H1 (cell line): ENCODE data around the gene ACTG1. TPM values are rescaled to one million over a fixed set of nuclear protein-coding genes. Genes with fewer than 3 reads are reported as not detected.

Source experiments
- CTCF ChIA-PET: fragments of 300-600 bp; sonication (Branson Sonifier 250); formaldehyde crosslinking; loops from one replicate; lab custom pipeline; 2021; ENCODE audit not compliant: partially characterized antibody; lab: Charles Lee
- POLR2A ChIA-PET: fragments of 300-600 bp; sonication (Branson Sonifier 250); formaldehyde crosslinking; loops from one replicate; lab custom pipeline; 2021; ENCODE audit warnings: inconsistent platforms; ENCODE audit not compliant: partially characterized antibody; lab: Charles Lee
- DNase-seq, 2 experiments: peaks; one replicate each; pipeline versions ENCODE4 v3.0.0 to v3.0.0-alpha.2; 2010 to 2022; ENCODE audit warnings: low spot score in 2 of 2, low read depth in 1 of 2, mixed read lengths in 1 of 2
- FAIRE-seq: peaks from 2 replicates; lab custom pipeline; 2011; peaks lifted over from hg19 to GRCh38; lab: Jason Lieb, UNC
- H2AFZ ChIP-seq: 2 replicates; pipeline ENCODE4 v1.8.1; 2012; ENCODE audit warnings: low read length, inconsistent platforms
- H2AK5ac ChIP-seq: 2 replicates; pipeline ENCODE4 v1.6.1; 2013; ENCODE audit warnings: low read depth, low read length
- H2BK120ac ChIP-seq: replicated peaks from 2 replicates; pipeline ENCODE3; 2013; ENCODE audit warnings: low read depth, low read length, inconsistent platforms
- H2BK12ac ChIP-seq: 2 replicates; pipeline ENCODE4 v1.6.1; 2013; ENCODE audit warnings: low read depth, low read length
- H2BK15ac ChIP-seq: 2 replicates; pipeline ENCODE4 v1.6.1; 2013; ENCODE audit warnings: low read length
- H2BK20ac ChIP-seq: 2 replicates; pipeline ENCODE4 v1.6.1; 2013; ENCODE audit warnings: low read length
- H2BK5ac ChIP-seq: 2 replicates; pipeline ENCODE4 v1.6.1; 2013; ENCODE audit warnings: low read depth, low read length
- H3K14ac ChIP-seq: 2 replicates; pipeline ENCODE4 v1.6.1; 2013; ENCODE audit warnings: inconsistent platforms; ENCODE audit not compliant: insufficient read length
- H3K18ac ChIP-seq: 2 replicates; pipeline ENCODE4 v1.6.1; 2013; ENCODE audit warnings: low read length; ENCODE audit errors: extremely low read depth
- H3K23ac ChIP-seq: 2 replicates; pipeline ENCODE4 v1.6.1; 2013; ENCODE audit warnings: inconsistent platforms; ENCODE audit not compliant: insufficient read length
- H3K23me2 ChIP-seq: 2 replicates; pipeline ENCODE4 v1.6.1; 2013; ENCODE audit warnings: low read depth, low read length
- H3K27ac ChIP-seq: 2 replicates; pipeline ENCODE4 v1.6.1; 2011; ENCODE audit warnings: low read depth, low read length, inconsistent platforms
- H3K27me3 ChIP-seq, 4 experiments: replicated peaks in 1 of 4; 1 replicate in 1 of 4; 2 replicates in 3 of 4; pipeline versions ENCODE4 v1.6.1 to v1.8.1; 2011 to 2013; ENCODE audit warnings: low read length in 3 of 4, mild to moderate bottlenecking in 3 of 4, inconsistent platforms in 2 of 4, mixed read lengths in 2 of 4, moderate library complexity in 1 of 4; ENCODE audit not compliant: control insufficient read depth in 3 of 4, insufficient read depth in 3 of 4; ENCODE audit errors: extremely low read depth in 1 of 4
- H3K36me3 ChIP-seq, 4 experiments: 2 replicates each; pipeline versions ENCODE4 v1.6.1 to v1.8.1; 2011 to 2013; ENCODE audit warnings: mild to moderate bottlenecking in 4 of 4, low read length in 3 of 4, moderate library complexity in 2 of 4, control low read depth in 1 of 4, inconsistent platforms in 1 of 4; ENCODE audit not compliant: insufficient read depth in 4 of 4, control insufficient read depth in 2 of 4
- H3K4ac ChIP-seq: replicated peaks from 2 replicates; pipeline ENCODE3; 2013; ENCODE audit warnings: low read length, low read depth, mixed read lengths, inconsistent platforms; ENCODE audit not compliant: insufficient read length
- H3K4me1 ChIP-seq, 4 experiments: replicated peaks in 1 of 4; 1 replicate in 1 of 4; 2 replicates in 3 of 4; pipeline versions ENCODE4 v1.6.1 to v1.8.1; 2011 to 2013; ENCODE audit warnings: low read length in 3 of 4, inconsistent platforms in 2 of 4, mixed read lengths in 1 of 4; ENCODE audit not compliant: insufficient read depth in 4 of 4, control insufficient read depth in 3 of 4
- H3K4me2 ChIP-seq, 2 experiments: 2 replicates each; pipeline versions ENCODE4 v1.6.1 to v1.8.1; 2011 to 2013; ENCODE audit warnings: low read depth in 2 of 2, low read length in 2 of 2, control low read depth in 1 of 2, inconsistent platforms in 1 of 2, mild to moderate bottlenecking in 1 of 2; ENCODE audit not compliant: insufficient read depth in 1 of 2
- H3K4me3 ChIP-seq, 4 experiments: fragments of 200-600, 300-600 bp in 1 of 4; sonication (generic), shearing (Covaris generic), sonication (Bioruptor Twin) in 1 of 4; 2 replicates each; pipeline versions ENCODE4 v1.5.1 to v1.8.1; 2011 to 2016; ENCODE audit warnings: low read length in 4 of 4, low read depth in 3 of 4, control low read depth in 2 of 4, inconsistent platforms in 2 of 4, mild to moderate bottlenecking in 2 of 4, mixed read lengths in 1 of 4, moderate library complexity in 1 of 4; ENCODE audit not compliant: insufficient read depth in 2 of 4; ENCODE audit errors: extremely low read depth in 1 of 4
- H3K56ac ChIP-seq: replicated peaks from 2 replicates; pipeline ENCODE3; 2013; ENCODE audit warnings: low read depth, mild to moderate bottlenecking, mixed read lengths, low read length, inconsistent platforms; ENCODE audit not compliant: insufficient read length
- H3K79me1 ChIP-seq: 2 replicates; pipeline ENCODE4 v1.6.1; 2013; ENCODE audit warnings: low read depth, low read length, control low read depth
- H3K79me2 ChIP-seq, 2 experiments: 2 replicates each; pipeline versions ENCODE4 v1.6.1 to v1.8.1; 2012 to 2013; ENCODE audit warnings: low read length in 2 of 2, mild to moderate bottlenecking in 2 of 2, inconsistent platforms in 1 of 2; ENCODE audit not compliant: insufficient read depth in 2 of 2, control insufficient read depth in 1 of 2
- H3K9ac ChIP-seq, 4 experiments: replicated peaks in 1 of 4; 1 replicate in 1 of 4; 2 replicates in 3 of 4; pipeline versions ENCODE4 v1.6.1 to v1.8.1; 2011 to 2013; ENCODE audit warnings: low read depth in 3 of 4, low read length in 3 of 4, control low read depth in 2 of 4, mild to moderate bottlenecking in 2 of 4, moderate library complexity in 2 of 4, inconsistent platforms in 1 of 4; ENCODE audit errors: extremely low read depth in 1 of 4
- H3K9me3 ChIP-seq, 2 experiments: 2 replicates each; pipeline versions ENCODE4 v1.6.1 to v1.8.1; 2012 to 2013; ENCODE audit warnings: mild to moderate bottlenecking in 2 of 2, moderate library complexity in 2 of 2, control low read depth in 1 of 2, inconsistent platforms in 1 of 2, low read depth in 1 of 2, low read length in 1 of 2, mixed read lengths in 1 of 2; ENCODE audit not compliant: insufficient read depth in 2 of 2
- H4K20me1 ChIP-seq, 2 experiments: replicated peaks in 1 of 2; 2 replicates each; pipeline versions ENCODE3 to v1.8.1; 2011 to 2013; ENCODE audit warnings: inconsistent platforms in 2 of 2, low read length in 2 of 2, mild to moderate bottlenecking in 1 of 2; ENCODE audit not compliant: insufficient read depth in 2 of 2, control insufficient read depth in 1 of 2
- H4K5ac ChIP-seq: 2 replicates; pipeline ENCODE4 v1.6.1; 2013; ENCODE audit warnings: low read length, low read depth, mixed read lengths, inconsistent platforms; ENCODE audit not compliant: insufficient read length
- H4K8ac ChIP-seq: 2 replicates; pipeline ENCODE4 v1.8.0; 2013; ENCODE audit warnings: mild to moderate bottlenecking, moderate library complexity, low read length, inconsistent platforms; ENCODE audit not compliant: insufficient read depth; ENCODE audit errors: extremely low read depth
- H4K91ac ChIP-seq: replicated peaks from 2 replicates; pipeline ENCODE3; 2013; ENCODE audit warnings: low read length, mixed read lengths, inconsistent platforms; ENCODE audit not compliant: insufficient read length
- ASH2L ChIP-seq: fragments of 200-600, 300-600 bp; sonication (generic); IDR thresholded peaks from one replicate; pipeline ENCODE4 v1.7.1; 2017; ENCODE audit warnings: low read length
- BCL11A ChIP-seq, 2 experiments: IDR thresholded peaks; one replicate each; pipeline ENCODE4 v1.6.1; 2011; ENCODE audit warnings: low read depth in 2 of 2, low read length in 2 of 2, mild to moderate bottlenecking in 2 of 2
- BRCA1 ChIP-seq: IDR thresholded peaks from 2 replicates; pipeline ENCODE4 v1.6.1; 2012; ENCODE audit warnings: low read depth, low read length, improper control_type of control experiment
- CREB1 ChIP-seq: IDR thresholded peaks from 2 replicates; pipeline ENCODE4 v1.6.1; 2012; ENCODE audit warnings: inconsistent platforms
- GTF2F1 ChIP-seq: IDR thresholded peaks from 2 replicates; pipeline ENCODE4 v1.6.1; 2012; ENCODE audit warnings: low read depth, low read length, improper control_type of control experiment, borderline replicate concordance
- JUND ChIP-seq: IDR thresholded peaks from 2 replicates; pipeline ENCODE4 v1.6.1; 2011; ENCODE audit warnings: mild to moderate bottlenecking, improper control_type of control experiment, low read length
- MAFK ChIP-seq: IDR thresholded peaks from 2 replicates; pipeline ENCODE4 v1.6.1; 2012; ENCODE audit warnings: low read depth, mild to moderate bottlenecking, improper control_type of control experiment, low read length
- NANOG ChIP-seq: IDR thresholded peaks from 2 replicates; pipeline ENCODE4 v1.6.1; 2011; ENCODE audit warnings: low read length, low read depth, mild to moderate bottlenecking, inconsistent platforms; ENCODE audit not compliant: insufficient read depth, poor library complexity, severe bottlenecking
- RXRA ChIP-seq: IDR thresholded peaks from 2 replicates; pipeline ENCODE4 v1.6.1; 2011; ENCODE audit warnings: low read depth, mild to moderate bottlenecking, low read length, moderate library complexity; ENCODE audit not compliant: insufficient read depth
- SIX5 ChIP-seq: IDR thresholded peaks from 2 replicates; pipeline ENCODE4 v1.6.1; 2011; ENCODE audit warnings: mild to moderate bottlenecking, low read depth, low read length
- YY1 ChIP-seq: IDR thresholded peaks from 2 replicates; pipeline ENCODE4 v1.6.1; 2011; ENCODE audit warnings: low read depth, mild to moderate bottlenecking, low read length
- WGBS, 2 experiments: shearing (Covaris generic) in 1 of 2; methylation state at CpG; one replicate each; pipeline versions ENCODE4 v1.1.6 to v1.1.7; 2013 to 2015; ENCODE audit warnings: low lambda C conversion rate in 2 of 2, mixed read lengths in 2 of 2, inconsistent platforms in 1 of 2, low coverage in 1 of 2, missing lambda C conversion rate in 1 of 2; ENCODE audit not compliant: insufficient replicate concordance in 2 of 2, insufficient coverage in 1 of 2, insufficient read length in 1 of 2; ENCODE audit errors: extremely low coverage in 1 of 2, missing lambda C conversion rate in 1 of 2; 5-methylcytosine and 5-hydroxymethylcytosine counted together
- polyA plus RNA-seq, 7 experiments: library from polyadenylated mRNA; depleted of rRNA in 3 of 7; stranded (reverse) in 5 of 7; unstranded in 2 of 7; fragments of >200 nt in 5 of 7; fragments of 200-250 nt in 2 of 7; gene quantifications; 1 replicate in 5 of 7; 2 replicates in 1 of 7; 4 replicates in 1 of 7; pipeline versions ENCODE4 v1.2.1 to v1.2.3, GENCODE V29; 2011 to 2013; ENCODE audit warnings: missing spikeins in 2 of 7, mixed read lengths in 2 of 7
- total RNA-seq: library from RNA; stranded (reverse); fragmentation: NEBNext Ultra II Directional; extraction: Animal tissue kit (Norgen Biotek cat#: 25700); gene quantifications from 2 replicates; pipeline ENCODE4 v1.2.1, GENCODE V29; 2021

ACTG1 gene
- total and polyA plus RNA-seq, 2 of the 8 experiments (the other 6 are each of a cell fraction or from before 2014, with no cell fraction given) = 3,535 to 5,010 TPM

DNA sequence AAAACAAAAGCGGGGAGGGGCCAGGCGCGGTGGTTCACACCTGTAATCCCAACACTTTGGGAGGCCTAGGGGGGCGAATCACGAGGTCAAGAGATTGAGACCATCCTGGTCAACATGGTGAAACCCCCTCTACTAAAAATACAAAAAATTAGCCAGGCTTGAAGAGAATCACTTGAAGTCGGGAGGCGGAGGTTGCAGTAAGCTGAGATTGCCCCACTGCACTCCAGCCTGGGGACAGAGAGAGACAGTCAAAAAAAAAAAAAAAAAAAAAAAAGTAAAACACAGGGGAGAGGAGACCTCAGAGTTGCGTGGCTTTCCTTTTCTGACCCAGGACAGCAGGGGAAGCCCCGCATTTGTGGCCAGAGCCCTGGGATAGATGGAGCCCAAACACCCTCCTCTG, 19.9 kb downstream of the ACTG1 start:
- Histone ChIP-seq H3K4me1 (peaks cover 6 to 28% (median 22%) of the 10 kb centered on the region in 4 experiments), H2AK5ac (no peak overlapping the region), H3K79me1 (no peaks in the 10 kb centered on the region), H4K91ac (no peak overlapping the region), H3K56ac (no peak overlapping the region), H2BK20ac (no peak overlapping the region), H3K23me2 (peaks cover 2% of the 10 kb centered on the region; the same call in 1 of the 2 replicates), H2BK15ac (no peak overlapping the region), H4K8ac (no peak overlapping the region), H4K20me1 (no peaks in the 10 kb centered on the region), H3K9ac (no peak overlapping the region), H3K9me3 (no peaks in the 10 kb centered on the region), H3K14ac (no peak overlapping the region), H3K36me3 (no peaks in the 10 kb centered on the region), H2AFZ (no peak overlapping the region), H2BK12ac (no peak overlapping the region), H2BK120ac (no peak overlapping the region), H3K4me2 (peak overlapping the region in 1 of 2 experiments; percentile 50; a peak in 1 of 4 replicates), H3K23ac (no peak overlapping the region), H3K27ac (no peak overlapping the region), H2BK5ac (no peak overlapping the region), H3K4me3 (no peak overlapping the region), H3K4ac (no peak overlapping the region), H3K79me2 (no peaks in the 10 kb centered on the region), H3K27me3 (peaks cover 0 to 5% (median 2%) of the 10 kb centered on the region in 4 experiments; a peak in 3 of 7 replicates), H3K18ac (no peak overlapping the region), H4K5ac (no peak overlapping the region)
- DNase-seq = no peak
- CTCF ChIA-PET = interaction anchor here (1.1 to 2.3 kb wide), 3 partner anchors 8 to 14 kb away, joined by 3 to 8 read pairs (median 6); no protein-coding TSS in a partner anchor
- TF ChIP-seq JUND = no peak
- TF ChIP-seq RXRA = no peak
- no peak for TF ChIP-seq ASH2L
- TF ChIP-seq SIX5 = no peak
- TF ChIP-seq MAFK = no peak
- no peak for TF ChIP-seq NANOG
- no peak for TF ChIP-seq GTF2F1
- TF ChIP-seq CREB1 = no peak
- no peak for TF ChIP-seq YY1
- no peak for TF ChIP-seq BCL11A (IDR thresholded peaks at IDR 0.05; ENCODE audit: low read depth in 2 of 2, low read length in 2 of 2)
- TF ChIP-seq BRCA1 = no peak
- no peak for FAIRE-seq
- WGBS, 2 experiments = 92% methylated on average over 7 of the region's 9 CpGs; no CpG with 5 or more reads in 1 of the 2 experiments
- POLR2A ChIA-PET = interaction anchor here (0.9 to 35.8 kb wide), 5 partner anchors 7 to 247 kb away, joined by 3 to 1004 read pairs (median 5); partner anchors contain the start of genes ACTG1, FAAP100 and FSCN2
